T follicular helper cell (primary cell): ENCODE results near the gene VIPR2.
"Not testable (repeated sequence)": the region's sequence is repeated elsewhere in the genome, so short reads cannot be mapped to it uniquely, and the experiment has no call there.

Experiments
- DNase-seq: peaks from one replicate; pipeline ENCODE4 v3.0.0-alpha.2; 2020; ENCODE audit warnings: low read depth

Gene VIPR2

DNA sequence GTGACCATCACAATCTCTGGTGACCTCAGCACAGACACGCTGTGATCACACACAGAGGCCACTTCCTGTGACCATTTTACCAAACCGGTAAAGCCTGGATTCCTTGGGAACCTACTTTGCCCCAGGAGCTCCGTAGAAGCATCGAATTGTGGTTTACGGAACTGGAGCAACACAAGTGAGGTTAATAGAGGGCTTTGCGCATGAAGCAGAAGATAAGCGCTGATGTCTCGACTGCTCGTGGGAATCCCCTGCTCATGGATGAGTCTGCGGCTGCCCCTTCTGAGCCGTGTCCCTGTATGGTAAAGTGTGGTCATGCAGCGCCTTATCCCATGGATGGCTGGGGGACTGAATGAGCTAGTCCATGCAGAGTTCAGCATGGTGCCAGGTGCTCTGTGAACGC lies 53.6 kb downstream of the VIPR2 start:
- DNase-seq, result no peak

DNA sequence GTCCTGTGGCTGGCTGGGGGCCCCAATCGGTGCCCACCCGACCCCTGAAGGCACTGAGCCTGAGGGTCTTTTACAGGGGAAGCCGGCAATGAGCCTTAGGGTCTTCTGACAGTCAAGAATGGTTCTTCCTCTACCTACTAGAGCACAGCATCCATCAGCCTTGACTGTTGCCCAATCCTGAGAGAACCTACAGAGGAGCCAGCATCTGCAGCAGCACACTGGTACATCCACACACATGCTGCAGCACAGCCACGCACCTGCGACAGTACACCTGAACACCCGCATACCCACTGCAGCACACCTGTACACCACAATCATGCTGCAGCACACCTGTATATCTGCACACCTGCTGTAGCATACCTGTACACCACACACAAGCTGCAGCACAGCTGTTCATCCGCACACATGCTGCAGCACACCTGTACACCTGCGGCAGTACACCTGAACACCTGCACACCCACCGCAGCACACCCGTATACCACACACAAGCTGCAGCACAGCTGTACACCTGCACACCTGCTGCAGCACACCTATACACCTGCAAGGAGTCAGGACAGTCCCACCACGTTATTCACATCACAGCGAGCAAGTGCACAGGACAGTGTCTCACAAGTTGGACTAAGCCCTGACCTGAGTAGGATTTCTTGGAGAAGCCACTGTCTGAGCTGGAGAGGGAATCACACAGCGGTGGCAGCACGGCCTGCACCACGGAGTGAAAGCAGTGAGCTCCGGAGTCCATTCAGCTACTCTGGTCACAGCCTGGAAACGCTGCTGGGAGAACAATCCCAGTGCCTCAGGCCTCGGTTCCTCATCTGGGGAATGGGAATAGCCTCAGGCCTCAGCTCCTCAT lies 56.4 kb downstream of the VIPR2 start:
- no peak for DNase-seq

DNA sequence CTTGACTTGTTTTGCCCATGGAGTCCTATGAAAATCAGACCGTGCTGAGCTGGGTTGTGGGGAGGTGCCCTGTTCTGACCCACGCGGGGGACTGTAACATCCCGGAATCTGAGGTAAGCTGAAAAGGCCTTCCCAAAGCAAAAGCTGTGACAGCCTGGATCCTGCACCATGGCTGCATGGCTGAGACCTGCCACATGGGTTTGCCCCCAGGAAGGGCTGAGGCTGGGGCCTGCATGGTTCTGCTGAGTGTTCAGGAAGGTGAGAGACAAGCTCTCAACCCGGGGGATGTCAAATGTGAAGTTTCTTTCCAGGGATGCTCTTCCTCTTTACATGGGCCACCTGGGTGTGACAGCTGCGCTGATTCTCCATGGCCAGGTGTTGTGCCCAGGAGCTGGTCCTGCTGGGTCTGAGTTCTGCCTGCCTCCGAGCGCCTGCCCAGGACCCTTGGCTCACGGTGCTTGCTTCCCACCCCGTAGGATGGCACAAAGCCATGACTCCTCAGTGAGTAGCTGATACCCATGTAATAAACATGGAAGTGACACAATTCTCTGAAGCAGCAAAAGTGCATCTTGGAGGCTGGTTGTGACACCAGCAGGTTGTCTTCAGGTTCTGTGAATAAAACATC lies 58.3 kb downstream of the VIPR2 start:
- DNase-seq, result no peak

DNA sequence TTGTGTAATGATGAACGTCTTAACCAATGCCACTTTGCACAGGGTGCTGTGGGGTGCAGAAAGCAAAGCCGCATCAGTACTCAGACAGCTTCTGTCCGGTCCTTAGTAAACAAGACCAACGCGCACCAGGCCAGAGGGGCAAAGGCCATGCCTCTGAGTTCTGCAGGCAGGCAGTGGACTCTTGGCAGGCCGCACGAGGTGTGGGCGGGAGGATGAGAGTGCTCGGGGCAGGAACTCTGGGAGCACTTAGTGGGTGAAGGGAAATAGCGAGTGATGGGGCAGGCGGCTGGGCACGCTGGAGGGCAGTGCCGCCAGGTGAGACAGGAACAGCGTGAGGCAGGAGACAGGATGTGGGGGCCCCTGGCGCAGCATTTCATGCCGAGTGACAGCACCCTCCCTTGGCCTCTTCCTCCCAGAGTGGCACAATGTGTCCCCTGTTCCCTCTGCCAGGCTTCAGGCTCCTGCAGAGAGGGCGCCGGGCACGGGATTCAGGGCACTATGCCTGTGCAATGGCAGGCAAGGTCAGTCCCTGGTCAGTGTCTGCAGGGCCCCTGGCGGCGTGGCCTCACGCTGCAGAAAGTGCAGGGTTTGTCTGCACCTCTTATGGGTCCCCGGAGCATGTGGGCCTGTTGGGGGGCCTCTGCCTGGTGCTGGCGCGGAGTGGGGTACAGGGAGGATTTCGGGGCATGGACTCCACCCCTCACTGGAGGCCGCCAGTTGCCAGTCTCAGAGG lies 60.4 kb downstream of the VIPR2 start:
- no peak for DNase-seq

DNA sequence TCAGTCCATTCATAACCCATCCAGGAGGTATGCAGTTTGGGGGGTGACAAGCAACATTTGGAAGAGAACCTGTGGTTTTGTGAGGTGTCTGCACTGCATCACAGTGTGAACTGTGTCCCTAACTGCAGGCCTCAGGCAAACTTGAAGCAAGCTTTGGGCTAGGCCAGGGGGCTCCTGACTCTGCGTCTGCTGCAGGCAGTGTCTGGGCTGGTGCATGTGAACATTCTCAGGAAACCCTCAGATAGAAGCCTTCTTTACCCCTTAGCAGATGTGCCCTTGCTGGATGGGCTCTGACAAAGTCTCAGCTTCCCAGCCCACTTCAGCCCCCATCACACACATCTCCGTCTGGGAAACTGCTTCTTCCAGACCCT lies 61.0 kb downstream of the VIPR2 start:
- DNase-seq, result no peak

- DNase-seq, result no peak
These were observed 61.5 kb downstream of the VIPR2 start for GRCh38 chr7:159083001-159083697.

- DNase-seq, result not testable (repeated sequence)
These were observed 62.6 kb downstream of the VIPR2 start for GRCh38 chr7:159082075-159082474.

GRCh38 chr7:159078911-159079270 lies 65.8 kb downstream of the VIPR2 start:
- no peak for DNase-seq

GRCh38 chr7:159078193-159078910 lies 66.3 kb downstream of the VIPR2 start:
- DNase-seq, result no peak

- no peak for DNase-seq
These were observed 68.3 kb downstream of the VIPR2 start for GRCh38 chr7:159076333-159076732.

GRCh38 chr7:159075563-159076238 lies 69.0 kb downstream of the VIPR2 start:
- DNase-seq, result no peak

DNA sequence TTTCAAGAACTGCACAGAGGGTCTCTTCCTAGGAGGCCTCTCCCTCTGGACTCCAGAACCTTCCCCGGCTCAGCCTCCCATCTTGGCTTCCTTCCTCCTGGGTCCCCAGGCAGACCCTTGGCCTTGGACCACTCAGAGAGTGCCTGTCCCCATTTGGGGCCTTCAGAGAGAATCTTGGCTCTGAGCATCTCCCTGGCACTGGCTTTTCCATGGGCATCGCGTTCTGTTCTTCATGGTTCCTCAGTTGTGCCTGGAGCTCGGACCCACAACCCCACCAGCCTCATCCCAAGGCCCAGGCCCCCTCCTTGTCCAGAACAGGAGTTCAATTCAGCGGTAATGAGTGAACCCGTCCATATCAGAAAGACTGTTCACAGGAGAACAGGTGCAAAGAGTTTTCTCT lies 73.4 kb downstream of the VIPR2 start:
- no peak for DNase-seq

- no peak for DNase-seq
These were observed 74.1 kb downstream of the VIPR2 start for GRCh38 chr7:159070431-159071148.

- DNase-seq, result no peak
These were observed 75.7 kb downstream of the VIPR2 start for GRCh38 chr7:159068893-159069448.

DNA sequence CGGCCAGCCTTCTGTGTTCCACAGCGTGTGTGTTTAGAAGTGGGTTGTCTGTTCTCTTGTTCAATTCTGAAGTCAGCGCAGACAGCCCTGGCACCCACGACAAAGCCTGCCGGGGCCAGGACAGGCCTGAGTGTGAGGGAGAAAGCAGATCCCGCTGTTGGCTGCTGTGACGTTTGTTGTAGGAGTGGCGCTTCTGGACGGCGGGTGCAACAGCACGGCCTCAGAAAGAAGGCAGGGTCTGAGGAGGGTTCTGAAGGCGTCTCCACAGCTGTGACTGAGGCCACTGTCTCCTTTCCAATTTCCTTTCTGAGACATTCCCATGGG lies 76.2 kb downstream of the VIPR2 start:
- no peak for DNase-seq

- DNase-seq, result no peak
These were observed 76.8 kb downstream of the VIPR2 start for GRCh38 chr7:159067576-159068487.

- no peak for DNase-seq
These were observed 77.7 kb downstream of the VIPR2 start for GRCh38 chr7:159066816-159067575.

GRCh38 chr7:159065852-159066480 lies 78.7 kb downstream of the VIPR2 start:
- no peak for DNase-seq
